ENCODE results near the gene CCDC28A.

- TF ChIP-seq, protein P1, sequence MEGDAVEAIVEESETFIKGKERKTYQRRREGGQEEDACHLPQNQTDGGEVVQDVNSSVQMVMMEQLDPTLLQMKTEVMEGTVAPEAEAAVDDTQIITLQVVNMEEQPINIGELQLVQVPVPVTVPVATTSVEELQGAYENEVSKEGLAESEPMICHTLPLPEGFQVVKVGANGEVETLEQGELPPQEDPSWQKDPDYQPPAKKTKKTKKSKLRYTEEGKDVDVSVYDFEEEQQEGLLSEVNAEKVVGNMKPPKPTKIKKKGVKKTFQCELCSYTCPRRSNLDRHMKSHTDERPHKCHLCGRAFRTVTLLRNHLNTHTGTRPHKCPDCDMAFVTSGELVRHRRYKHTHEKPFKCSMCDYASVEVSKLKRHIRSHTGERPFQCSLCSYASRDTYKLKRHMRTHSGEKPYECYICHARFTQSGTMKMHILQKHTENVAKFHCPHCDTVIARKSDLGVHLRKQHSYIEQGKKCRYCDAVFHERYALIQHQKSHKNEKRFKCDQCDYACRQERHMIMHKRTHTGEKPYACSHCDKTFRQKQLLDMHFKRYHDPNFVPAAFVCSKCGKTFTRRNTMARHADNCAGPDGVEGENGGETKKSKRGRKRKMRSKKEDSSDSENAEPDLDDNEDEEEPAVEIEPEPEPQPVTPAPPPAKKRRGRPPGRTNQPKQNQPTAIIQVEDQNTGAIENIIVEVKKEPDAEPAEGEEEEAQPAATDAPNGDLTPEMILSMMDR (conservative IDR thresholded peaks at IDR 0.05 in 1 of 2, IDR thresholded peaks at IDR 0.05 in 1 of 2; ENCODE audit: low read depth in 1 of 2, low read length in 2 of 2): no peak
- TF ChIP-seq EZH2 (IDR thresholded peaks at IDR 0.05; ENCODE audit: low read length, missing control alignments): no peak
Measured at GRCh38 chr6:138726757-138727097, 46.8 kb upstream of the CCDC28A start.

All from fibroblast of lung (primary cell).